Sigmoid colon (tissue), 4 donors: ENCODE data around the gene MYO5B.

Source experiments
- CTCF ChIP-seq, 4 experiments: fragments of 450-650 bp in 3 of 4; fragments of 200-600 bp in 1 of 4; IDR thresholded peaks; one replicate each; pipeline ENCODE4 v1.5.1; 2016 to 2019; ENCODE audit warnings: antibody characterized with exemption in 4 of 4, mild to moderate bottlenecking in 3 of 4, moderate library complexity in 2 of 4
- POLR2A ChIP-seq, 2 donors: fragments of 450-650 bp; IDR thresholded peaks; one replicate each; pipeline ENCODE4 v1.6.1; 2016; ENCODE audit warnings: antibody characterized with exemption in 2 of 2, mild to moderate bottlenecking in 2 of 2, moderate library complexity in 2 of 2
- POLR2AphosphoS5 ChIP-seq, 4 donors: sonication (generic); formaldehyde crosslinking; IDR thresholded peaks; one replicate each; pipeline ENCODE4 v1.6.1; 2017; ENCODE audit warnings: antibody characterized with exemption in 4 of 4

DNA sequence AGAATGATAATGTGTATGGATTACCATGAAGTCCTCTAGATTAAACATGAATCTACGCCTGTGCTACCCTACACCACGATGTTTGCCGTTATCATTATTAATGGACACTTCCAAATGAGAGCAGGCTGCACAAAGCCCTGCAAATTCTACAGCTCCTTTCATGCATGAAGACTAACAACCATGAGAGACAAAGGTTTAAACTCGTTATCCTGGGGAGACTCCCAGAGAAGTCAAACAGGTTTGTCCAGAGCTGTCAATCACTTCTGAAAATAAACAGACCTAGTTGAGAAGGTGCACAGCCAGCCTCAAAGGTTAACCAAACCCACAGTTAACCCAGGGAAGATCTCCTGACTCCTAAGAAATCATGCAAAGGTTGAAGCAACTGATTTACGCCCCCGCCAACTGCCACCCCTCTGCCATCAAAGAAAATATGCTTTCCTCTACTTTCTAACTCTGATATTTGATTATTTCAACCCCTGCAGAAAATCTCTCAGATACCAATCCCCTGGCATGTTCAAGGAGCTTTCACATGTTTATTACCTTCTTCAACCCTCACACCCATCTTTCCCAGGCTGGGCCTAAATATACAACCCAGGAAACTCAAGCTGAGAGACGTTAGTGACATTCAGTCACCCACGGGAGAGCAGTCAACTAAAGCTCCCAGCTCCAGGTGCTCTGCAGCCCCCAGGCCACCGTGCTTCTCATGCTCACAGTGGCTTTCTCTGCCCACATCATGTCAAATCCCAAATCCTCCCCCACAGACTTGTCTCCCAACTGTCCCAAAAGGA lies 35.9 kb downstream of the MYO5B start:
- TF ChIP-seq CTCF (IDR thresholded peaks at IDR 0.05): no peak
- no peak for TF ChIP-seq POLR2AphosphoS5 (IDR thresholded peaks at IDR 0.05)
- no peak for TF ChIP-seq POLR2A (IDR thresholded peaks at IDR 0.05)
